AG04449 (cell line): Measurements from ENCODE around the gene RPS28.

Experiments used
- CTCF ChIA-PET: fragments of 350-600 bp; formaldehyde crosslinking; extraction: SDS; loops from one replicate; lab custom pipeline; 2021; ENCODE audit warnings: antibody characterized with exemption; lab: Yijun Ruan, JAX
- POLR2A ChIA-PET: fragments of 400-600, 350-600 bp; formaldehyde crosslinking; extraction: SDS; loops from one replicate; lab custom pipeline; 2020; ENCODE audit warnings: antibody characterized with exemption, inconsistent platforms; lab: Yijun Ruan, JAX
- DNase-seq: peaks from one replicate; pipeline ENCODE4 v3.0.0-alpha.2; 2010; ENCODE audit warnings: low read depth, low spot score
- H3K4me3 ChIP-seq: 2 replicates; pipeline ENCODE4 v1.5.1; 2011; ENCODE audit warnings: low read depth, mild to moderate bottlenecking, control low read depth, low read length
- CTCF ChIP-seq: IDR thresholded peaks from one replicate; pipeline ENCODE4 v1.5.1; 2011; ENCODE audit warnings: mild to moderate bottlenecking, moderate library complexity, low read length, control low read depth, inconsistent platforms; ENCODE audit not compliant: insufficient read depth; ENCODE audit errors: missing control alignments

RPS28 gene

GRCh38 chr19:8334458-8335342 is 13.4 kb downstream of the RPS28 start:
- ChIA-PET CTCF (interaction anchor here (0.7 to 2.5 kb wide), 6 partner anchors 10 to 247 kb away, joined by 3 to 14 read pairs (median 5); no protein-coding TSS in a partner anchor), POLR2A (interaction anchor here (1.0 to 1.9 kb wide), 2 partner anchors 13 to 179 kb away, joined by 3 to 10 read pairs; partner anchors contain the start of genes NDUFA7, RPS28 and ZNF414)
- no peak for DNase-seq
- no peak overlapping the region for H3K4me3 ChIP-seq
- no peak for TF ChIP-seq CTCF

DNA sequence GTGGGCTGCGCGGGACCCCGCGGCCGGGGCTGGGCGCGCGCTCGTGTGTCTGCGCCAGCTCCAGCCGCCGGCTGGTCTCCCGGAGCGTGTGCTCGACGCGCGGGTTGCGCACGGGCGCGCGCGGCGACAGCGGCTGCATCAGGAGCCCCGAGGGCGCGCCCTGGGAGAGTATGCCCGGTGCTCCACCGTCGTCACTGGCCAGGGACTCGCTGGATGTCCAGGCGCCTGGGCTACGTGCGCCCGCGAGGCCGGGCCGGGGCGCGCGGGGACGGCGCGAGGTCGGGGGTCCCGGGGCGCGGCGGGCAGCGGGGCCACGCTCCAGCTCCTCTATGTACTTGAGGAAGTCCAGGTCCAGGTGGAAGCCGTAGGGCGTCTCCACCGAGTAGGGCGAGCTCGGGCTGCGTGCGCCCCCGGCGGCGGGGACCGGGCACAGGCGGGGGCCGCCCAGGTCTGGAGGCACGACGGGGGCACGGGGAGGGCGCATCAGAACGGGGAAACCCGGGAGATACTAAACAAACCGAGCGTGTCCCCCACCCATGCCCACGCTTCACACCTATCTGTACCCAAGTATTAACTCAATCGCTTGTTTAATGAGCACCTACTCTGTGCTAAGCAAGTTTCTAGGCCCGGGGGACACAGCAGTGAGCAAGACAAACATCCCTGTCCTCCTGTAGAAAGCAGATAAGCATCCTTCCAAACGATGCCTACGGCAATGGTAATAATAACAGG is 14.2 kb downstream of the RPS28 start:
- CTCF ChIA-PET = interaction anchor here (0.7 to 2.5 kb wide), 5 partner anchors 12 to 246 kb away, joined by 3 to 14 read pairs (median 5); no protein-coding TSS in a partner anchor
- no peak for DNase-seq
- POLR2A ChIA-PET = interaction anchor here (1.0 to 1.9 kb wide), 2 partner anchors 14 to 178 kb away, joined by 3 to 10 read pairs; partner anchors contain the start of genes NDUFA7, RPS28 and ZNF414
- no peak overlapping the region for H3K4me3 ChIP-seq
- TF ChIP-seq CTCF = no peak

- CTCF ChIA-PET = interaction anchor here (0.9 to 1.7 kb wide), 3 partner anchors 12 to 59 kb away, joined by 3 to 5 read pairs (median 3); no protein-coding TSS in a partner anchor
- H3K4me3 ChIP-seq = no peak overlapping the region
- no peak for DNase-seq
- POLR2A ChIA-PET = interaction anchor here (1.0 kb wide), 1 partner anchor 109 kb away, joined by 3 read pairs; the partner anchor contains the start of gene HNRNPM
- no peak for TF ChIP-seq CTCF
Measured at GRCh38 chr19:8336072-8336569, 14.8 kb downstream of the RPS28 start.

DNA sequence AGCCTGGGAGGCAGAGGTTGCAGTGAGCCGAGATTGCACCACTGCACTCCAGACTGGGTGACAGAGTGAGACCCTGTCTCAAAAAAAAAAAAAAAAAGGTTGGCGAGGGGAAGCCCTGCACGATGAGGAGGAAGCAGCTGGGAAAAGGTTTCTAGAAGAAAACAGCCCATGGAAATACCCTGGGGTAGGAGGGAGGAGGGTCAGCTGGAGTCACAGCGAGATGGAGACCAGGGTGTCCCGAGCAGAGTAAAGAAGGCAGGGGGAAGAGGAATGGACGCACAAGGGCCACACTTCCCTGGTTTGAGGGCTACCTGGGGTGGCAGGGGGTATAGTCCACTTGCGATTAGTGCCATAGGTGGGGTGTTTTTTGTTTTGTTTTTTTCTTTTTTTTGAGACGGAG is 15.4 kb downstream of the RPS28 start:
- POLR2A ChIA-PET = interaction anchor here (1.0 kb wide), 1 partner anchor 108 kb away, joined by 3 read pairs; the partner anchor contains the start of gene HNRNPM
- CTCF ChIA-PET = interaction anchor here (0.9 to 1.0 kb wide), 2 partner anchors 17 to 59 kb away, joined by 3 read pairs; no protein-coding TSS in a partner anchor
- DNase-seq = no peak
- no peak for TF ChIP-seq CTCF
- H3K4me3 ChIP-seq = no peak overlapping the region

- no peak overlapping the region for H3K4me3 ChIP-seq
- no peak for TF ChIP-seq CTCF
- POLR2A ChIA-PET = no interaction called here
- CTCF ChIA-PET = interaction anchor here (2.4 kb wide), 1 partner anchor 16 kb away, joined by 13 read pairs; no protein-coding TSS in a partner anchor
- DNase-seq = no peak
Measured at GRCh38 chr19:8337728-8338127, 16.4 kb downstream of the RPS28 start.
